PC-3 (cell line): Measurements from ENCODE around the gene GALNS.
A peak's percentile ranks its signal among the peaks of the same experiment; 100 is the strongest.

Experiments used
- CTCF ChIP-seq: fragments of 300-600 bp; sonication (generic); conservative IDR thresholded peaks from 2 replicates; pipeline ENCODE4 v1.5.1; 2017; ENCODE audit warnings: antibody characterized with exemption, low read depth, mild to moderate bottlenecking, low read length
- EZH2 ChIP-seq: fragments of 300-600 bp; sonication (generic); IDR thresholded peaks from one replicate; pipeline ENCODE4 v1.6.1; 2017; ENCODE audit warnings: antibody characterized with exemption, mild to moderate bottlenecking, low read length; ENCODE audit not compliant: unreplicated experiment
- EZH2phosphoT487 ChIP-seq: fragments of 300-600 bp; sonication (generic); IDR thresholded peaks from 2 replicates; pipeline ENCODE4 v1.6.1; 2018; ENCODE audit warnings: mild to moderate bottlenecking, antibody characterized with exemption, low read length, borderline replicate concordance

- TF ChIP-seq CTCF (peak; percentile 76), EZH2 (no peak), EZH2phosphoT487 (no peak)
Observed at GRCh38 chr16:88815901-88816589, 40.7 kb downstream of the GALNS start.
